Measurements from ENCODE around the gene C4orf36. TPM values are rescaled to one million over a fixed set of nuclear protein-coding genes. Genes with fewer than 3 reads are reported as not detected.

Gene C4orf36
- total RNA-seq: 0.49 TPM in 1 of 2 replicates, not detected in the other

GRCh38 chr4:86891762-86892635 is at the start of gene C4orf36:
TSS of gene C4orf36 (minus strand) at chr4:86892422. CDS start at chr4:86891520, 902 bp downstream.

GRCh38 chr4:86934771-86935565 is 42.7 kb upstream of the C4orf36 start, which contains the start of gene AFF1:
TSS of gene AFF1 (plus strand) at chr4:86935011. CDS start at chr4:86948534, 13,523 bp downstream.

GRCh38 chr4:86848732-86849619 is 43.2 kb downstream of the C4orf36 start, which contains the start of gene SLC10A6:
TSS of gene SLC10A6 (minus strand) at chr4:86849384. CDS start at chr4:86849115, 269 bp downstream.

Other genes starting within 250 kb of the C4orf36 start
- gene SLC10A6, start 43.0 kb downstream of the C4orf36 start, total RNA-seq: 0.18 TPM in 1 of 2 replicates, not detected in the other
- gene AFF1, start 42.6 kb upstream of the C4orf36 start, total RNA-seq: 13.7 and 17.5 TPM in 2 replicates